HL-60 (cell line): ENCODE measurements around the gene PF4V1.

Experiments used
- DNase-seq, 2 experiments: peaks; one replicate each; pipeline ENCODE4 v3.0.0-alpha.2; 2010 to 2020; ENCODE audit warnings: low read depth in 1 of 2, low spot score in 1 of 2
- H3K27ac ChIP-seq: fragments of 250-450 bp; sonication (Bioruptor Pico); replicated peaks from 2 replicates; pipeline ENCODE4 v1.5.1; 2020; ENCODE audit warnings: mild to moderate bottlenecking, moderate library complexity
- H3K27me3 ChIP-seq: fragments of 250-450 bp; sonication (Bioruptor Pico); 2 replicates; pipeline ENCODE4 v1.5.1; 2021; ENCODE audit warnings: mild to moderate bottlenecking, moderate library complexity; ENCODE audit not compliant: insufficient read depth, poor library complexity, severe bottlenecking
- H3K4me3 ChIP-seq: replicated peaks from 2 replicates; pipeline ENCODE4 v1.5.1; 2011; ENCODE audit warnings: mild to moderate bottlenecking, control low read depth, low read length; ENCODE audit not compliant: insufficient read depth
- GABPA ChIP-seq: IDR thresholded peaks from 2 replicates; pipeline ENCODE4 v1.6.1; 2012; ENCODE audit warnings: low read depth
- POLR2AphosphoS5 ChIP-seq: IDR thresholded peaks from 2 replicates; pipeline ENCODE4 v1.6.1; 2012; ENCODE audit warnings: low read depth
- SPI1 ChIP-seq: IDR thresholded peaks from 2 replicates; pipeline ENCODE4 v1.6.1; 2012; ENCODE audit warnings: low read depth, mild to moderate bottlenecking, borderline replicate concordance
- TF ChIP-seq, protein P1 (sequence below): IDR thresholded peaks from 2 replicates; pipeline ENCODE4 v1.6.1; 2012; ENCODE audit warnings: low read depth; ENCODE audit not compliant: insufficient replicate concordance
- TF ChIP-seq, protein P2 (sequence below): IDR thresholded peaks from one replicate; pipeline ENCODE4 v1.5.1; 2011; ENCODE audit warnings: low read length, control low read depth, inconsistent platforms; ENCODE audit not compliant: insufficient read depth

Gene PF4V1

DNA sequence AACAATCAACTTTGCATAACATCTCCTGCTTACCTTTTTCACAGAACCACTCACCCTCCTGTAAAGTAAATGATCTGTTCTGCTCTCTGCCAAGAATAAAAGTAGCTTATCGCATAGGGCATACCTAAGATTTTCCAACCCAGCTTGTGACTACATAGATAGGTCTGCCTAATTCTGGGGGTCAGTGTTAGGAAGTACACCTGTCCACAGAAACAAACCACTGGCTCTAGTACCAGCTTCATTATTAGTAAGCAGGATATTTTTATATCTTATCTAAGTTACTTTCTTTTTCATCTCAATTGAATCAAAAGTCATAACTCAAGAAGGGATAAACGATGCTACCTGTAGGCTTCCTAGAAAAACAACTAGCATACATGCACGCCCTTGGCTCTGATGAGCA, 39.9 kb downstream of the PF4V1 start:
- Histone ChIP-seq H3K27me3 (no peaks in the 10 kb centered on the region), H3K27ac (no peak overlapping the region), H3K4me3 (no peak overlapping the region)
- DNase-seq, result no peak
- TF ChIP-seq, protein P1, sequence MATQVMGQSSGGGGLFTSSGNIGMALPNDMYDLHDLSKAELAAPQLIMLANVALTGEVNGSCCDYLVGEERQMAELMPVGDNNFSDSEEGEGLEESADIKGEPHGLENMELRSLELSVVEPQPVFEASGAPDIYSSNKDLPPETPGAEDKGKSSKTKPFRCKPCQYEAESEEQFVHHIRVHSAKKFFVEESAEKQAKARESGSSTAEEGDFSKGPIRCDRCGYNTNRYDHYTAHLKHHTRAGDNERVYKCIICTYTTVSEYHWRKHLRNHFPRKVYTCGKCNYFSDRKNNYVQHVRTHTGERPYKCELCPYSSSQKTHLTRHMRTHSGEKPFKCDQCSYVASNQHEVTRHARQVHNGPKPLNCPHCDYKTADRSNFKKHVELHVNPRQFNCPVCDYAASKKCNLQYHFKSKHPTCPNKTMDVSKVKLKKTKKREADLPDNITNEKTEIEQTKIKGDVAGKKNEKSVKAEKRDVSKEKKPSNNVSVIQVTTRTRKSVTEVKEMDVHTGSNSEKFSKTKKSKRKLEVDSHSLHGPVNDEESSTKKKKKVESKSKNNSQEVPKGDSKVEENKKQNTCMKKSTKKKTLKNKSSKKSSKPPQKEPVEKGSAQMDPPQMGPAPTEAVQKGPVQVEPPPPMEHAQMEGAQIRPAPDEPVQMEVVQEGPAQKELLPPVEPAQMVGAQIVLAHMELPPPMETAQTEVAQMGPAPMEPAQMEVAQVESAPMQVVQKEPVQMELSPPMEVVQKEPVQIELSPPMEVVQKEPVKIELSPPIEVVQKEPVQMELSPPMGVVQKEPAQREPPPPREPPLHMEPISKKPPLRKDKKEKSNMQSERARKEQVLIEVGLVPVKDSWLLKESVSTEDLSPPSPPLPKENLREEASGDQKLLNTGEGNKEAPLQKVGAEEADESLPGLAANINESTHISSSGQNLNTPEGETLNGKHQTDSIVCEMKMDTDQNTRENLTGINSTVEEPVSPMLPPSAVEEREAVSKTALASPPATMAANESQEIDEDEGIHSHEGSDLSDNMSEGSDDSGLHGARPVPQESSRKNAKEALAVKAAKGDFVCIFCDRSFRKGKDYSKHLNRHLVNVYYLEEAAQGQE, result no peak
- TF ChIP-seq POLR2AphosphoS5, result no peak
- no peak for TF ChIP-seq GABPA
- no peak for TF ChIP-seq SPI1
- TF ChIP-seq, protein P2, sequence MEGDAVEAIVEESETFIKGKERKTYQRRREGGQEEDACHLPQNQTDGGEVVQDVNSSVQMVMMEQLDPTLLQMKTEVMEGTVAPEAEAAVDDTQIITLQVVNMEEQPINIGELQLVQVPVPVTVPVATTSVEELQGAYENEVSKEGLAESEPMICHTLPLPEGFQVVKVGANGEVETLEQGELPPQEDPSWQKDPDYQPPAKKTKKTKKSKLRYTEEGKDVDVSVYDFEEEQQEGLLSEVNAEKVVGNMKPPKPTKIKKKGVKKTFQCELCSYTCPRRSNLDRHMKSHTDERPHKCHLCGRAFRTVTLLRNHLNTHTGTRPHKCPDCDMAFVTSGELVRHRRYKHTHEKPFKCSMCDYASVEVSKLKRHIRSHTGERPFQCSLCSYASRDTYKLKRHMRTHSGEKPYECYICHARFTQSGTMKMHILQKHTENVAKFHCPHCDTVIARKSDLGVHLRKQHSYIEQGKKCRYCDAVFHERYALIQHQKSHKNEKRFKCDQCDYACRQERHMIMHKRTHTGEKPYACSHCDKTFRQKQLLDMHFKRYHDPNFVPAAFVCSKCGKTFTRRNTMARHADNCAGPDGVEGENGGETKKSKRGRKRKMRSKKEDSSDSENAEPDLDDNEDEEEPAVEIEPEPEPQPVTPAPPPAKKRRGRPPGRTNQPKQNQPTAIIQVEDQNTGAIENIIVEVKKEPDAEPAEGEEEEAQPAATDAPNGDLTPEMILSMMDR, result no peak

DNA sequence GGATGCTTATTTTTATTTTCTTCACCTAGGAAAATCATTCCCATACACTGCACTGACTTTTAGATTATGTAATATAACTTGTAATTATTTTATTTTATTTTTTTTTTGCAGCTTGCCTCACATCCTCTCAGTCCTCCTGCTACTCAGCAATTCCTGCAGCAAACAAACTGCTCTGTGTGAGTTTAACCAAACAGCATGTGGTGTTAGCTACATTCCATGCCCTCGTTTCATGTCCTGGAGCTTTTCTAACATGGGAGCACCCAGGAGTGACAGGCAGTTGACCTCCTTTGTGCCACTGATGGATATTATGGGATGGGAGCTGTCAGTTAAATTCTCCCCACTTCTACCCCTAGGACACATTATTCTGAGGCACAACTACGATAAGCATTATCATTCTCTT, 40.9 kb downstream of the PF4V1 start:
- Histone ChIP-seq H3K27me3 (no peaks in the 10 kb centered on the region), H3K4me3 (no peak overlapping the region), H3K27ac (no peak overlapping the region)
- TF ChIP-seq, protein P1, result no peak
- TF ChIP-seq GABPA (no peak), SPI1 (no peak), POLR2AphosphoS5 (no peak)
- TF ChIP-seq, protein P2, result no peak
- no peak for DNase-seq

DNA sequence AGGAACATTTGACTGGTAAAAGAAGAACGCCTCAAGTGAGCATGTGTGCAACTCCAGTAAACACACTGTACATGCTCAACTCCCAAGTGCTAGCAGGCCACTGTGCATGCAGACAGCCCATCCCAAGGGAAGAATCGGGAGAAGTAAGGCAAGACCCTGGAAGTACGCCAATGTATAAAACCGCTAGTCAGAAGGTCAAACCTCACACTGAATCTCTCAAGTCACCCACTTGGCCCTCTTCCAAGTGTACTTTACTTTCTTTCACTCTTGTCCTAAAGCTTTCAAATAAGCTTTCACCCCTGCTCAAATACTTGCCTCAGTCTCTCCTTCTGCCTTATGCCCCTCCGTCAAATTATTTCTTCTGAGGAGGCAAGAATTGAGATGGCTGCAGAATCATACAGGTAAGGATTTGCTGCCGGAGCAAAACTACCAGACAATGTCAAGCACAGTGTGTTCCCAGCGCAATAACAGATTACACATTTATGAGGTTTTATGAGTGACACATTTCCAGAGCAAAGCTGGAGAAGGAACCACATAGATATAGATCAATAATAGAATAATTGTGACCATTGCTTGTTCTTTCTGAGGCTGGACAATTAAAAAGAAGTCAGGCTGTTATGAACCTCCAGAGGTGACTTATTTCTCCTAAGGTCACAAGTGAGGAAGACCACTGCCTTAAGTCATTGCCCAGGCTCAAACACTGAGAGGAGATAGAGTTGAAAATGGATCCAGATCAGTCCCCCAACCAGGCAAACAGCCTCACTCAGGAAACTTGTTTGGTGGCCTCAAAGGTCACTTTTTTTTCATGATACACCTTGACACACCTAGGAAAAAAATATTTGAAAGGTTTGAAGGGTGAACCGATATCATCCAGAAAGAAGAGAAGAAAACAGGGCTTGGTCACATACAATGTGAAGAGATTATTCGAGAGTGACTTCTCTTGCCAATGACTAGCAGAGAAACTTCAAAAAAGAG, 42.4 kb downstream of the PF4V1 start:
- Histone ChIP-seq H3K27me3 (no peaks in the 10 kb centered on the region), H3K4me3 (no peak overlapping the region), H3K27ac (no peak overlapping the region)
- no peak for DNase-seq
- TF ChIP-seq GABPA (no peak), SPI1 (no peak), POLR2AphosphoS5 (no peak)
- TF ChIP-seq, protein P1, result no peak
- TF ChIP-seq, protein P2, result no peak
